ENCODE results near the gene RGL3.

The RGL3 gene

DNA sequence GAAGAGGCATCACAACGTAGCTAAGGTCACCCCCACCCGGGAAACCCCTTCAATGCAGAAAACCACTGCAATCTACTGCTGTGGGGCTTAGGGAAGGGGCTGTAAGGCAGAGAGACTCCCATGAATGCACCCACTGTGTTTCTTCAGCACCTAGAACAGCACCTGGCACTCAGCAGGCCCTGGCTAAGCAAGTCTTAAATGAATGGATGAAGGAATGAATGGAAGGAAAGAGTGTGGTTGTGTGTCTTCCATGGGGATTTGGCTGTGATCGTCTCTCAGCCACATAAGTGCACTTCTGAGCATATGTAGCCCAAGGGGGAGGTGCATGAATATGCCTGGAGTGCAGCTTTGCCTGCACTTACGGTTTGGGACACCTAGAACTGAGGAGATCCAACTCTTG lies 69.9 kb downstream of the RGL3 start:
- no peak for TF ChIP-seq ZNF274 (IDR thresholded peaks at IDR 0.05; ENCODE audit: low read depth, low read length)
- TF ChIP-seq YY1 (IDR thresholded peaks at IDR 0.05; ENCODE audit: insufficient read depth, insufficient read length), result no peak
- no peak for TF ChIP-seq SUZ12 (IDR thresholded peaks at IDR 0.05; ENCODE audit: extremely low read depth, insufficient read depth, insufficient read length)
- peaks cover 12% of the 10 kb centered on the region; the same call in 1 of the 2 replicates for H3K9me3 ChIP-seq (ENCODE audit: insufficient read depth, low read length)
- peaks cover 9% of the 10 kb centered on the region for H3K4me1 ChIP-seq (ENCODE audit: insufficient read depth, insufficient read length)
- DNase-seq (ENCODE audit: low read depth, low spot score), result no peak
- no peaks in the 10 kb centered on the region for H3K36me3 ChIP-seq (ENCODE audit: insufficient read depth, insufficient read length, low read length)
- no peak overlapping the region for H3K9ac ChIP-seq (ENCODE audit: insufficient read length, low read depth)
- H3K4me3 ChIP-seq (ENCODE audit: insufficient read length, low read depth), result no peak overlapping the region
- H3K27me3 ChIP-seq (ENCODE audit: insufficient read depth, insufficient read length), result no peaks in the 10 kb centered on the region

DNA sequence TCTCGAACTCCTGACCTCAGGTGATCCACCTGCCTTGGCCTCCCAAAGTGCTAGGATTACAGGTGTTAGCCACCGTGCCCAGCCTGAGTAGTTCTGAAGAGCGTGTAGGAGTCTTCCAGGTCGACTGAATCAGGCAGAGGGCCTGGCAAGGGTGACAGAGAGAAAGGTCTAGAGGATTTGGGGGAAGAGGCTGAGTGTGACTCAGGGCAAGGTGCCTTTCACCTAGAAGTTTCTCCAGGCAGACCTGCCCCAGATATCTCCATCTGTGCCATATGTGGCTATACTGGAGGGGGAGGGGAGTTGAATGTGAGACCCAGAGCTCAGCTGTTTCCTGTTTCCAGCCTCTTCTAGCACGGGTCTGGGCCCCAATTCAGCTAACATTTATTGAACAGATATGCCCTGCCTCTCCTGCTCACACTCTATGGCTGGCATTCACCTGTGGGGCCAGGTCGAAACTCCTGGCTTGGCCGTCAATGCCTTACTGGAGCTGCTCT lies 71.5 kb downstream of the RGL3 start:
- no peak overlapping the region for H3K4me3 ChIP-seq (ENCODE audit: insufficient read length, low read depth)
- H3K27me3 ChIP-seq (ENCODE audit: insufficient read depth, insufficient read length), result no peaks in the 10 kb centered on the region
- TF ChIP-seq SUZ12 (IDR thresholded peaks at IDR 0.05; ENCODE audit: extremely low read depth, insufficient read depth, insufficient read length) (no peak), YY1 (IDR thresholded peaks at IDR 0.05; ENCODE audit: insufficient read depth, insufficient read length) (no peak), ZNF274 (IDR thresholded peaks at IDR 0.05; ENCODE audit: low read depth, low read length) (no peak)
- peaks cover 3% of the 10 kb centered on the region for H3K36me3 ChIP-seq (ENCODE audit: insufficient read depth, insufficient read length, low read length)
- H3K9ac ChIP-seq (ENCODE audit: insufficient read length, low read depth), result no peak overlapping the region
- H3K4me1 ChIP-seq (ENCODE audit: insufficient read depth, insufficient read length), result peaks cover 9% of the 10 kb centered on the region
- no peak for DNase-seq (ENCODE audit: low read depth, low spot score)
- peaks cover 12% of the 10 kb centered on the region; the same call in 1 of the 2 replicates for H3K9me3 ChIP-seq (ENCODE audit: insufficient read depth, low read length)

DNA sequence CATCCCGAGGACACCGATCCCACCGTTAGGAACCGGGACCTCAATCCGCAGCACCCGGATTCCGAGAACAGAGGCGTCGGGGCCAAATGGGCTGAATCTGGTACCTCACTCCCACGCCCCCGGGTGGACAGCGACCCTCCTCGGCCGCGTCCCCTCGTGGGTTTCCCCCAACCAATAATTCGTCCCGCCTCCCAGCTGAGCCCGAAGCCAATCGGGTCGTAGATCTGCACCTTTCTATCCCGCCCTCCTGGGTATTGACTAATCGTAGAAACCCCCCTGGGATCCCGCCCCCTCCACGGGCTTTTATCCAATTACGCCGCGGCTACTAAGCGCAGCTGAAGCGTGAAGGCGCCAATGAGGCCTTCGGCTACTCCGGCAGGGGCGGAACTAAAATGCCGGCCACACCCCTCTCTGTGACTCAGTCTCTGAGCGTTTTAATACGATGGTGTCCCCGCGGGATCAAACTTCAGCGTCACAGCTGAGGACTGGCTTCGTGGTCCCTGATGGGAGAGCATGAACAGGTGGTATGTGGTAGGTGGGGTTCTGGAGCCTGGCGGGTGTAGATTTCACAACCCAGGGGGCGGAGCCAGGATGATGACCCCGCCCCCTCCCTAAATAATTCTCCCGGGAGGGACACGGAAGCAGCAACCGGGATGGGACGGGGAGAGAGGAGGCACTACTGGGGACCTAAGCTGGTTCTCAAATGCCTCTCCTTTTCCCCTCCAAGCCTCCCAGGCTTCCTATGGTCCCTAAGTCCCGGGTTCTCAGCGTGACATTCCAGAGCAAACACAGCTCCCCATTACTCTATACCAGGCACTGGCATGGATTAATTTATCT lies 72.8 kb downstream of the RGL3 start, which contains the start of the genes CCDC159 and TMEM205:
CCDC159 (plus strand) TSS at position 416 of the 837 bp plus-strand sequence; CDS start at position 504, 88 bp downstream.
TMEM205 (minus strand) TSS at position 165 of the 837 bp plus-strand sequence. CDS start 649 bp downstream, outside the sequence.
- TF ChIP-seq SUZ12 (IDR thresholded peaks at IDR 0.05; ENCODE audit: extremely low read depth, insufficient read depth, insufficient read length) (no peak), ZNF274 (IDR thresholded peaks at IDR 0.05; ENCODE audit: low read depth, low read length) (no peak), YY1 (IDR thresholded peaks at IDR 0.05; ENCODE audit: insufficient read depth, insufficient read length) (no peak)
- Histone ChIP-seq H3K4me1 (ENCODE audit: insufficient read depth, insufficient read length) (peaks cover 6% of the 10 kb centered on the region), H3K9ac (ENCODE audit: insufficient read length, low read depth) (peak within 1 kb of the TSS; percentile 94), H3K27me3 (ENCODE audit: insufficient read depth, insufficient read length) (no peaks in the 10 kb centered on the region), H3K36me3 (ENCODE audit: insufficient read depth, insufficient read length, low read length) (peaks cover 9% of the 10 kb centered on the region), H3K9me3 (ENCODE audit: insufficient read depth, low read length) (peaks cover 16% of the 10 kb centered on the region; the same call in 1 of the 2 replicates), H3K4me3 (ENCODE audit: insufficient read length, low read depth) (peak within 1 kb of the TSS; percentile 94)
- peak; percentile 98 for DNase-seq (ENCODE audit: low read depth, low spot score)

DNA sequence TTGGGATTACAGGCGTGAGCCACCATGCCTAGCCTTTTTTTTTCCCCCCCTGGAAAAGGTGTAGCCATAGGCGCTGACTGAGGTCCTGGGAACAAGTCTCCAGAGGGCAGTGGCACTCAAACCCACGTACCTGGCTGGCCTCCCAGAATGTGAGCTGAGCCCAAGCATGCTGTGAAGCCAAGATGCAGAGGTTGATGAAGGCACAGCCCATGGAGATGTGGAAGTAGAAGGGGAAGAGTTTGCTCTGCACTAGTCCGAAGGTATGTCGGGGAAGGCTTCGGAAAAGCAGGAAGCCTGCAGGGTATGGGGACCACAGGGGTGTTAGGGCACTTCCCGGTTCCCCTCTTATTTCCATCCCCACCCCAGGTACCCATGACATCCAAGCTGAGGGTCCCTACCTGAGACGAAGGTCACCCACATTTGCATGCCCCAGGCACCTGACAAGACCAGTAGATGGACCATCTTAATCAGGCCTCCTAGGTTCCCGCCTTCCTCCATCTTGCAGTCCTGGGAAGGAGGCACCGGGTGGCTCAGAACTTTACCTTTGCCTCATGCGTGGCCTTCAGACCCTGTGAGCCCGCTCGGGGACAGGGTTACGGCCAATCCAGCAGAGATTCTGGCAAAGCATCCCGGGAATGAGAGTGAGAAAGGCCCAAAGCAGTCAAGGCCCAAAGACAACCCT lies 73.9 kb downstream of the RGL3 start:
- Histone ChIP-seq H3K4me1 (ENCODE audit: insufficient read depth, insufficient read length) (peaks cover 6% of the 10 kb centered on the region), H3K36me3 (ENCODE audit: insufficient read depth, insufficient read length, low read length) (peaks cover 12% of the 10 kb centered on the region), H3K27me3 (ENCODE audit: insufficient read depth, insufficient read length) (no peaks in the 10 kb centered on the region), H3K4me3 (ENCODE audit: insufficient read length, low read depth) (peak overlapping the region; percentile 94), H3K9me3 (ENCODE audit: insufficient read depth, low read length) (peaks cover 18% of the 10 kb centered on the region; the same call in 1 of the 2 replicates), H3K9ac (ENCODE audit: insufficient read length, low read depth) (peak overlapping the region; percentile 94)
- no peak for DNase-seq (ENCODE audit: low read depth, low spot score)
- TF ChIP-seq YY1 (IDR thresholded peaks at IDR 0.05; ENCODE audit: insufficient read depth, insufficient read length) (no peak), ZNF274 (IDR thresholded peaks at IDR 0.05; ENCODE audit: low read depth, low read length) (no peak), SUZ12 (IDR thresholded peaks at IDR 0.05; ENCODE audit: extremely low read depth, insufficient read depth, insufficient read length) (no peak)

All from NT2/D1 (cell line).